Mesodermal cell (in vitro differentiated cells): ENCODE results near the gene ANO9.
A peak's percentile ranks its signal among the peaks of the same experiment; 100 is the strongest.
"Not testable (repeated sequence)": the region's sequence is repeated elsewhere in the genome, so short reads cannot be mapped to it uniquely, and the experiment has no call there.

Experiments
- H3K27ac ChIP-seq: 2 replicates; pipeline ENCODE4 v1.7.0; 2013; ENCODE audit warnings: mild to moderate bottlenecking, low read depth, low read length, moderate library complexity; ENCODE audit not compliant: severe bottlenecking
- H3K36me3 ChIP-seq: 2 replicates; pipeline ENCODE4 v1.7.1; 2013; ENCODE audit warnings: mild to moderate bottlenecking, low read length, moderate library complexity; ENCODE audit not compliant: control insufficient read depth, insufficient read depth
- H3K4me1 ChIP-seq: one replicate; pipeline ENCODE4 v1.7.1; 2013; ENCODE audit warnings: mild to moderate bottlenecking, low read length; ENCODE audit not compliant: insufficient read depth, control insufficient read depth, poor library complexity, severe bottlenecking
- H3K4me3 ChIP-seq: 2 replicates; pipeline ENCODE4 v1.7.0; 2013; ENCODE audit warnings: low read length, control low read depth, mild to moderate bottlenecking; ENCODE audit not compliant: insufficient read depth, poor library complexity, severe bottlenecking; ENCODE audit errors: extremely low read depth
- H3K9me3 ChIP-seq: 2 replicates; pipeline ENCODE4 v1.7.1; 2013; ENCODE audit warnings: mild to moderate bottlenecking, low read length, moderate library complexity; ENCODE audit not compliant: control insufficient read depth
- WGBS, 2 experiments: methylation state at CpG; one replicate each; pipeline ENCODE4 v1.1.5; 2013; ENCODE audit warnings: missing lambda C conversion rate in 2 of 2; ENCODE audit not compliant: insufficient coverage in 2 of 2; 5-methylcytosine and 5-hydroxymethylcytosine counted together

ANO9 gene

DNA sequence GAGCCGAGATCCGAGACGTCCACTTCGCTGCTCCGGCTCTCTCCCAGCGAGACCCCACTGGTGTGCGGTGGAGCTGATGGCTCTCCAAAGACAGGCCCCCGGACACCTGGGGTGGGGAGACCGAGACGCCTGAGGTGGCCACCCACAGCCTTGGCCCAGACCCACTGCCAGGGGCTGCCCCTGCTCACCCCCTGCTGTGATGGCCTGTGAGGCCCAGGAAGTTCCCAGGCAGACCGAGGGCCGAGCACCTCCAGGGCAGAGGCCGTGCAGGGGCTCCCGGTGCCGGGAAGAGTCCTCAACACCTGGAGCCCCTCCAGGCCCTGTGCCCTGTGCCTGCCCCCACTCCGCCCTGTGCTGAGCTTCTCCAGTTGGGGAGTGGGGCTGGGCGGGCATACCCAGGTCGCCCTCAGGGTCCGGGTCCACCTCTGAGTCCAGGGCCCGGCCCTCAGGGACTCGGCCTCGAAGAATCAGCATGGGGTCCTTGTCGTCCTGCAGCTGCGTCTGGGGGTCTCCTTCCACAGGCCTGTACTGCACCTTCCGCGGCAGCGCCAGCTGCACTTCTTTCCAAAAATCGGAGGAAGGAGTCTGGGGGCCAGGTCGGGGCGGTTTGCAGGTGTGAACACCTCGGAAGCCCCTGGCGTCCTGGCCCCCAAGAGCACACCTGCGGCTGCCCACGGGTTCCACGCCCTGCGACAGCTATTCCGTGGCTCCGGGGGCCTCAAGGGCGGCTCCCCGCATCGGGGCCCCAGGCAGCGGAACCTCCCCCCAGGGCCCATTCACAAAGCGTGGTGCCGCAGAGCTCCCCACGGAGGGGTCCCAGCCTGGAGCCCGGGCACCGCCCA lies 35.6 kb downstream of the ANO9 start:
- no peaks in the 10 kb centered on the region for H3K9me3 ChIP-seq
- peak overlapping the region; percentile 44 for H3K4me3 ChIP-seq
- H3K4me1 ChIP-seq = no peaks in the 10 kb centered on the region
- no peaks in the 10 kb centered on the region for H3K36me3 ChIP-seq
- no peak overlapping the region for H3K27ac ChIP-seq
- 82 to 84% methylated on average over 45 to 46 of the region's 47 CpGs for WGBS, 2 experiments

DNA sequence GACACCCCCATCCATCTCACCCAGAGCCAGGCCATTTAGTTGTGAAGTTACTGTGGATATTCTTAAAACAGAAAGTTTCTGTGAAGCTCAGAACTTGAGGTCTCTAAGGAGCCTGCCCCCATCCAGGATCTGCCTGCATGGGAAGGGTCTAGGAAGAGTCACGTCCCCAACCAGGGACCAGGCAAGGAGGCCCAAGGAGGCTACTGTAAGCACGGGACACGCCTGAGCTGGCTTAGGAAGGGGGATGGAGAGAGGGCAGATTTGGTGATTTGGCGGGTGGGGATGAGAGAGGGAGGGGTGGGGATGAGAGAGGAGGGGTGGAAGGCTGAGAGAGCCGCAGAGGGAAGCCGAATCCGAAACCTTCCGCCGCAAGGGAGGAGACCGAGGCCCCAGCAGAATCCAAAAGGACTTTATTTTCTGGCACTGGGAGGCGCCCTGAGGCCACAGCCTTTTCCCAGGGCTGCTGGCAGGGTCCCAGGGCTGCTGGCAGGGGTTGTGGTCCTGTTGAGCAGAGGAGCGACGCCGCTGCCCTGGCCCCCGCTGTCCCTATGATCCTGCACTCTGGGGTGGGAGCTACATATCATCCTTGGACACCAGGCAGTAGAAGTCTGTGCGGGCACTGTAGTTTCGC lies 36.4 kb downstream of the ANO9 start:
- no peaks in the 10 kb centered on the region for H3K36me3 ChIP-seq
- WGBS, 2 experiments = 81 to 88% methylated on average over 17 of the region's 17 CpGs
- H3K4me3 ChIP-seq = no peak overlapping the region
- H3K4me1 ChIP-seq = no peaks in the 10 kb centered on the region
- no peaks in the 10 kb centered on the region for H3K9me3 ChIP-seq
- H3K27ac ChIP-seq = no peak overlapping the region

DNA sequence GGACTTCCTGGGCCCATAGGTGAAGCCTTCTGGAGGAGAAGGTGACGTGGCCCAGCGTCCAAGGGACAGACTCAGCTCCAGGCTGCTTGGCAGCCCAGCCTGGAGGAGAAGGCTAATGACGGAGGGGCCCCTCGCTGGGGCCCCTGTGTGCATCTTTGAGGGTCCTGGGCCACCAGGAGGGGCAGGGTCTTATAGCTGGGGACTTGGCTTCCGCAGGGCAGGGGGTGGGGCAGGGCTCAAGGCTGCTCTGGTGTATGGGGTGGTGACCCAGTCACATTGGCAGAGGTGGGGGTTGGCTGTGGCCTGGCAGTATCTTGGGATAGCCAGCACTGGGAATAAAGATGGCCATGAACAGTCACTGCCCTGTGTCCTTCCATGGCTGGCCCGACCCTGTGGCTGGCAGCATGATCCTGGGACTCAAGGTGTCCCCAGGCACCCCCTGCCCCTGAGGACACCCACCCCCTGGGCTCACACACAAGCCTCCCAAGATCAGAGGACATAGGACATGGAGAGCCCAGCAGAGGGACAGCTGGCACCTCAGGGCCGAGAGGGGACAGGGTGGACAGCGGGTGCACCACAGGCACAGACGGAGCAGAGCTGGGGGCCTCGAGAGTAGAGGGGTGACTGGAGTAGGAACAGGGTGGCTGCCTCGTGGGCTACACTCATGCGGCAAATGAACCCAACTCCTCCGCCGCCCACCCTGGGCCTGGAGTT lies 37.1 kb downstream of the ANO9 start:
- no peak overlapping the region for H3K27ac ChIP-seq
- no peaks in the 10 kb centered on the region for H3K36me3 ChIP-seq
- 93 to 96% methylated on average over 9 to 13 of the region's 14 CpGs for WGBS, 2 experiments
- H3K4me3 ChIP-seq = no peak overlapping the region
- H3K4me1 ChIP-seq = no peaks in the 10 kb centered on the region
- peaks cover 4% of the 10 kb centered on the region for H3K9me3 ChIP-seq

DNA sequence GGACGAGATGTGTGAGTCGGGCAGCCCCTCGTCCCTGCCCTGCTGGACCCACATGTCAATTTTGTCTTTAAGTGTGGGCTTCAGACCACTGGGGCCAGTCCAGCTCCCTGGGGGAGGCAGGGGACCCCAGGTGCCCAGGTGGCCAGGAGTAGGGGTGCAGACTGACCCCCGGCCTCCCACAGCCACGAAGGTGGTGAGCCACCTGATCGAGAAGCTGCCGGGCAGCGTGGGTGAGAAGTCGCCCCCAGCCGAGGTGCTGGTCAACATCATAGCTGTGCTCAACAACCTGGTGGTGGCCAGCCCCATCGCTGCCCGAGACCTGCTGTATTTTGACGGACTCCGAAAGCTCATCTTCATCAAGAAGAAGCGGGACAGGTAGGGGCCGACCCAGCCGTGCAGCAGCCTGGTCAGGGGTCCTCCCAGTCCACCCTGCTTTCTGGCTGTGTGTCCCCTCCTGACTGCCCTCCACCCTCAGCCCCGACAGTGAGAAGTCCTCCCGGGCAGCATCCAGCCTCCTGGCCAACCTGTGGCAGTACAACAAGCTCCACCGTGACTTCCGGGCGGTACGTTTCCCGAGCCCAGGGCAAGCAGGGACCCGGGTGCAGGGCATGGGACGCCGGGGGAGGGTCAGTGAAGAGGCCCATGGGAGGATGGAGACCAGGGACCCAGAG lies 37.9 kb downstream of the ANO9 start:
- Histone ChIP-seq H3K4me3 (no peak overlapping the region), H3K36me3 (no peaks in the 10 kb centered on the region), H3K4me1 (no peaks in the 10 kb centered on the region), H3K27ac (no peak overlapping the region), H3K9me3 (peaks cover 4% of the 10 kb centered on the region)
- WGBS, 2 experiments = 91 to 92% methylated on average over 22 to 27 of the region's 27 CpGs

DNA sequence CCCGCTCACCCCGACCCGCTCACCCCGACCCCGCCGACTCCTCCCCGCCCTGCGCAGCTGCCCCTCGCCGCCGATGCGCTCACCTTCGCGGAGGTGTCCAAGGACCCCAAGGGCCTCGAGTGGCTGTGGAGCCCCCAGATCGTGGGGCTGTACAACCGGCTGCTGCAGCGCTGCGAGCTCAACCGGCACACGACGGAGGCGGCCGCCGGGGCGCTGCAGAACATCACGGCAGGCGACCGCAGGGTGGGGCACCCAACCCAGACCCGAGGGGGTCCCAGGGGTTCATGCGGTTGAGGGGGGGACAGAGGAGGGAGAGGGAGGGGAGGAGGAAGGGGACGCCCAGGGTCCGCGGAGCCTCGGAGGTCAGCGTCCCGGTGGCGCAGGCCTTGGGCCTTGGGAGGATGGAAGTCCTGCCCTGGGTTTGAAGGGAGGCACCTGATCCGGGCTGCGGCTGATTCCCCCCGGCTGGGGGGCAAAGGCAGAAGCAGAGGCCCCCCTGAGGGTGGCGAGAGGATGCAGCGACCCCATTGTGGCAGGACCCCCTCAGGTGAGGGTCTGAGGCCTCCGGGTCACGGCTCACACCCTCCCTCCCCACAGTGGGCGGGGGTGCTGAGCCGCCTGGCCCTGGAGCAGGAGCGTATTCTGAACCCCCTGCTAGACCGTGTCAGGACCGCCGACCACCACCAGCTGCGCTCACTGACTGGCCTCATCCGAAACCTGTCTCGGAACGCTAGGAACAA lies 38.6 kb downstream of the ANO9 start:
- Histone ChIP-seq H3K27ac (no peak overlapping the region), H3K4me1 (no peaks in the 10 kb centered on the region), H3K9me3 (peaks cover 4% of the 10 kb centered on the region), H3K4me3 (no peak overlapping the region), H3K36me3 (no peaks in the 10 kb centered on the region)
- WGBS, 2 experiments = 92 to 94% methylated on average over 21 to 47 of the region's 55 CpGs

DNA sequence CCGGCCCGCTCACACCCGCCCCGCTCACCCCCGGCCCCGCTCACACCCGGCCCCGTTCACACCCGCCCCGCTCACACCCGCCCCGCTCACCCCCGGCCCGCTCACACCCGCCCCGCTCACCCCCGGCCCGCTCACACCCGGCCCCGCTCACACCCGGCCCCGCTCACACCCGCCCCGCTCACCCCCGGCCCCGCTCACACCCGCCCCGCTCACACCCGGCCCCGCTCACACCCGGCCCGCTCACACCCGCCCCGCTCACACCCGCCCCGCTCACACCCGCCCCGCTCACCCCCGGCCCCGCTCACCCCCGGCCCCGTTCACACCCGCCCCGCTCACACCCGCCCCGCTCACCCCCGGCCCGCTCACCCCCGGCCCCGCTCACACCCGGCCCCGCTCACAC lies 40.6 kb downstream of the ANO9 start:
- not testable (repeated sequence) for H3K4me1 ChIP-seq, H3K4me3 ChIP-seq, H3K36me3 ChIP-seq, H3K27ac ChIP-seq, H3K9me3 ChIP-seq
- WGBS, 2 experiments = 100% methylated on average over 6 of the region's 52 CpGs; no CpG with 5 or more reads in 1 of the 2 experiments

DNA sequence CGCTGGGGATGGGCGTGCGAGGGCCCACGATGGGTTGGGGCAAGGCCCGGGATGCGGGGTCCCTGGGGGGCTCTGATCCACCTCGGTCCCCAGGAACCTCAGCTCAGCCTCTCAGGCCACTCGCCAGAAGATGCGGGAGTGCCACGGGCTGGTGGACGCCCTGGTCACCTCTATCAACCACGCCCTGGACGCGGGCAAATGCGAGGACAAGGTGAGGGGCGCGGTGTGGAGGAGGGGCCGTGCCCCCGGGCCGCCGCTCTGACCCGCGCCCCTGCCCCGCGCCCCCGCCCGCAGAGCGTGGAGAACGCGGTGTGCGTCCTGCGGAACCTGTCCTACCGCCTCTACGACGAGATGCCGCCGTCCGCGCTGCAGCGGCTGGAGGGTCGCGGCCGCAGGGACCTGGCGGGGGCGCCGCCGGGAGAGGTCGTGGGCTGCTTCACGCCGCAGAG lies 41.5 kb downstream of the ANO9 start:
- no peaks in the 10 kb centered on the region for H3K36me3 ChIP-seq
- WGBS, 2 experiments = 96 to 98% methylated on average over 50 of the region's 50 CpGs

DNA sequence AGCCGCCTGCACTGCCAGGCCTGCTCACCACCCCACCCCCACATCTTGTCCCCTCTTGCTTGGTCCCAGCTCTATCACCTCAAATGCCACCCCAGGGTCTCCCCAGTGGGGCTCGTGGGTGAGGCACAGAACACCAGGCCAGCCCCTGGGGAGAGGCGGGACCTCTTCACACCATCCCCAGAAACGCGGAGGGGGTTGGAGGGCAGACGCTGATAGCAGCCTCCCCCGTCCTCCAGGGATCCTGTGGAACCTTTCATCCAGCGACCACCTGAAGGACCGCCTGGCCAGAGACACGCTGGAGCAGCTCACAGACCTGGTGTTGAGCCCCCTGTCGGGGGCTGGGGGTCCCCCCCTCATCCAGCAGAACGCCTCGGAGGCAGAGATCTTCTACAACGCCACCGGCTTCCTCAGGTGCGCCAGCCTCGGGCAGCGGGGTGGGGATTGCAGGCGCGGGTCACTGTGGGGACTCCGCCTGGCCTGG lies 42.0 kb downstream of the ANO9 start:
- no peak overlapping the region for H3K4me3 ChIP-seq
- peaks cover 4% of the 10 kb centered on the region for H3K9me3 ChIP-seq
- WGBS, 2 experiments = 91% methylated on average over 20 to 21 of the region's 21 CpGs
- no peaks in the 10 kb centered on the region for H3K36me3 ChIP-seq
- H3K4me1 ChIP-seq = no peaks in the 10 kb centered on the region
- H3K27ac ChIP-seq = no peak overlapping the region

More for the DNA sequence above, 41.5 kb downstream of the ANO9 start:
- Histone ChIP-seq H3K4me1 (no peaks in the 10 kb centered on the region), H3K4me3 (no peak overlapping the region), H3K27ac (no peak overlapping the region), H3K9me3 (peaks cover 4% of the 10 kb centered on the region)

DNA sequence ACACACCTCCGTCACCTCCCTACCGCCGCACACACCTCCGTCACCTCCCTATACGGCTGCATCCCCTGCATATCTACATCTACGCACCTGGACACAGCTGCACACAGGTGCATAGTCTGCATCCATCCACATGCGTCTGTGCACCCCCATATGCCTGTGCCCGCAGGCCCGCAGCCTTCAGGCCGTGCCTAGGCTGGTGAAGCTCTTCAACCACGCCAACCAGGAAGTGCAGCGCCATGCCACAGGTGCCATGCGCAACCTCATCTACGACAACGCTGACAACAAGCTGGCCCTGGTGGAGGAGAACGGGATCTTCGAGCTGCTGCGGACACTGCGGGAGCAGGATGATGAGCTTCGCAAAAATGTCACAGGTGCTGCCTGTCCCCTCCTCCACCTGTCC lies 43.0 kb downstream of the ANO9 start:
- Histone ChIP-seq H3K9me3 (peaks cover 4% of the 10 kb centered on the region), H3K27ac (no peak overlapping the region), H3K36me3 (no peaks in the 10 kb centered on the region), H3K4me1 (peaks cover 6% of the 10 kb centered on the region), H3K4me3 (no peak overlapping the region)
- 90 to 93% methylated on average over 19 to 20 of the region's 20 CpGs for WGBS, 2 experiments
